ENCODE data around the gene TRDMT1.

DNA sequence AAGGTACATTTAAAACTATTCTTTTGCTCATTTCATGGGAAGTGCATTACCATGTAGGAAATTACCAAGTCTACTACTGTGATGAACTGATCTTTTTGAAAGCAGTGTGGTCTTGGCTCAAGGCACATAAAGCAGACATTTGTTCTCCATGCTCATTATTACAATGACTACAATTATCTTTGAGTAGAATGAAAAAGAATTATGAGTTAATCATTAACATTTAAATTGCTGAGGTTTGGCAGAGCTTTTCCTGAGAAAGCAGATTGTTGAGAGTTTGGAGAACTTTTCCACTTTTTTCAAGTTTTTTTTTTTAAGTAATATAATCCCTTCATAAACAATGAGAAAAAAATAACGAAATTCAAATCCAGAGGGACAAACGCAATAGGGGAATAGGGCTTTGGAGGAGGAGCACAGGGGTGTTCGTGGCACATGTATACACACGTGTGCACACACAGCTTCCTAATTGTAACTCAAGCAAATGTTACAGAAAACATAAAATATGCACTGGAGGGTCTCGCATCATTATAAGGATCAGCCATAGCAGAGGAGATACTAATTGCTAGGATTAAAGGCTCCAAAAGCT is 62.9 kb downstream of the TRDMT1 start:
- TF ChIP-seq EP300 (conservative IDR thresholded peaks at IDR 0.05; ENCODE audit: poor library complexity, severe bottlenecking) (no peak), EZH2 (IDR thresholded peaks at IDR 0.05; ENCODE audit: borderline replicate concordance, insufficient read depth, low read length, poor library complexity, severe bottlenecking) (no peak), RAD21 (conservative IDR thresholded peaks at IDR 0.05) (no peak)
- TF ChIP-seq, protein P1, sequence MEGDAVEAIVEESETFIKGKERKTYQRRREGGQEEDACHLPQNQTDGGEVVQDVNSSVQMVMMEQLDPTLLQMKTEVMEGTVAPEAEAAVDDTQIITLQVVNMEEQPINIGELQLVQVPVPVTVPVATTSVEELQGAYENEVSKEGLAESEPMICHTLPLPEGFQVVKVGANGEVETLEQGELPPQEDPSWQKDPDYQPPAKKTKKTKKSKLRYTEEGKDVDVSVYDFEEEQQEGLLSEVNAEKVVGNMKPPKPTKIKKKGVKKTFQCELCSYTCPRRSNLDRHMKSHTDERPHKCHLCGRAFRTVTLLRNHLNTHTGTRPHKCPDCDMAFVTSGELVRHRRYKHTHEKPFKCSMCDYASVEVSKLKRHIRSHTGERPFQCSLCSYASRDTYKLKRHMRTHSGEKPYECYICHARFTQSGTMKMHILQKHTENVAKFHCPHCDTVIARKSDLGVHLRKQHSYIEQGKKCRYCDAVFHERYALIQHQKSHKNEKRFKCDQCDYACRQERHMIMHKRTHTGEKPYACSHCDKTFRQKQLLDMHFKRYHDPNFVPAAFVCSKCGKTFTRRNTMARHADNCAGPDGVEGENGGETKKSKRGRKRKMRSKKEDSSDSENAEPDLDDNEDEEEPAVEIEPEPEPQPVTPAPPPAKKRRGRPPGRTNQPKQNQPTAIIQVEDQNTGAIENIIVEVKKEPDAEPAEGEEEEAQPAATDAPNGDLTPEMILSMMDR (IDR thresholded peaks at IDR 0.05; ENCODE audit: poor library complexity, severe bottlenecking): no peak
